Osteocyte (in vitro differentiated cells): ENCODE data around the gene MTUS2. TPM values are rescaled to one million over a fixed set of nuclear protein-coding genes. Genes with fewer than 3 reads are reported as not detected.

Experiments used
- DNase-seq: peaks from one replicate; pipeline ENCODE4 v3.0.0; 2021; ENCODE audit warnings: mixed read lengths; ENCODE audit not compliant: unreplicated experiment; ENCODE audit errors: extremely low spot score
- H3K27ac Mint-ChIP-seq: one replicate; pipeline ENCODE4 v1.8.0; 2021; ENCODE audit warnings: mild to moderate bottlenecking, mixed read lengths; ENCODE audit not compliant: unreplicated experiment
- H3K27me3 Mint-ChIP-seq: one replicate; pipeline ENCODE4 v1.8.0; 2021; ENCODE audit warnings: mixed read lengths; ENCODE audit not compliant: unreplicated experiment
- H3K36me3 Mint-ChIP-seq: one replicate; pipeline ENCODE4 v1.8.0; 2021; ENCODE audit warnings: mixed read lengths; ENCODE audit not compliant: unreplicated experiment
- H3K4me1 Mint-ChIP-seq: one replicate; pipeline ENCODE4 v1.8.0; 2021; ENCODE audit warnings: mixed read lengths; ENCODE audit not compliant: unreplicated experiment
- H3K4me3 Mint-ChIP-seq: one replicate; pipeline ENCODE4 v1.8.0; 2021; ENCODE audit warnings: mild to moderate bottlenecking, moderate library complexity, mixed read lengths; ENCODE audit not compliant: unreplicated experiment
- H3K9me3 Mint-ChIP-seq: one replicate; pipeline ENCODE4 v1.8.0; 2021; ENCODE audit warnings: mixed read lengths; ENCODE audit not compliant: unreplicated experiment
- CTCF ChIP-seq: fragments of 200-600 bp; sonication (generic); IDR thresholded peaks from 2 replicates; pipeline ENCODE4 v1.5.0; 2021; ENCODE audit warnings: antibody characterized with exemption, mild to moderate bottlenecking, moderate library complexity
- total RNA-seq: library from RNA; stranded (reverse); gene quantifications from 2 replicates; pipeline ENCODE4 v1.2.1, GENCODE V29; 2021

Gene MTUS2
- total RNA-seq, 1 donor from 2014 or later, result 0.05 TPM

DNA sequence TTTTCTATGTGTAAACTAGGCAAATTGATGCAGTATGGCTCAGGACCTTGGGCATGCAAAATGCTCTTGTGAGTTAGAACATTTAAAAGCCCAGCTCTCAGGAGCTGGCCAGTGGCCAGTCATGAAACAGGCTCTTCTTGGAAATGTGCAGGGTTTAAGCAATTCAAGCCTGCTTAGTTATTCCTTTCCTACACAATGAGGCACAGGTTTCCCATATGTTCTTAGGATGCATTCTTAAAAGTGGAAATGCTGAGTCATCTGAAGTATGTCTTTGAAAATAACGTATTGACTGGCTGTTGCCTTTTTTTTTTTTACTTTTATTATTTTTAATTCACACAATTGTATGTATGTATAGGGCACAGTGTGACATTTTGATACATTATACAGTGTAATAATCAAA, 474.7 kb downstream of the MTUS2 start:
- no peak for DNase-seq
- H3K36me3 Mint-ChIP-seq, result no peaks in the 10 kb centered on the region
- TF ChIP-seq CTCF, result no peak
- H3K4me1 Mint-ChIP-seq, result no peaks in the 10 kb centered on the region
- H3K27ac Mint-ChIP-seq, result no peak overlapping the region
- no peaks in the 10 kb centered on the region for H3K9me3 Mint-ChIP-seq
- no peak overlapping the region for H3K4me3 Mint-ChIP-seq
- H3K27me3 Mint-ChIP-seq, result no peaks in the 10 kb centered on the region

DNA sequence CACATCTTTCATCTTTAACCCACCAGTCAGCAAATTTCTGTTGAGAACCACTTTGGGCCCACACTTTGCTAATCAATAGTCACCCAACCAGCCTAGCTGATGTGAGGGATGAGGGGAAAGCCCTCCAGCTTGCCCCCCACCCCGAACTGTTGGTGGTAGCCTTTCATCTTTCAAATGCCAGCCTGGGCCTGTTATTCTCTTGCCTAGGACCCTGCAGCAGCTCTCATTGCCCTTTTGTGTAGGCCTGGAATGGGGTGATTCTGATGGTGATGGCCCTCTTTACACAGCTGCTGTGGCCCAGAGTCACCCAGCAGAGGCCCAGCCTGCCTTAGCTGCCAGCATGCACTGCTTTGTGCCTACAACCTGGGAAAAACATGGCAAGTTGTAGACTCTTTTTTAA, 480.9 kb downstream of the MTUS2 start:
- no peak for DNase-seq
- Mint-ChIP-seq H3K4me3 (no peak overlapping the region), H3K4me1 (no peaks in the 10 kb centered on the region), H3K27me3 (no peaks in the 10 kb centered on the region), H3K27ac (no peak overlapping the region), H3K9me3 (peaks cover 21% of the 10 kb centered on the region), H3K36me3 (no peaks in the 10 kb centered on the region)
- TF ChIP-seq CTCF, result no peak

DNA sequence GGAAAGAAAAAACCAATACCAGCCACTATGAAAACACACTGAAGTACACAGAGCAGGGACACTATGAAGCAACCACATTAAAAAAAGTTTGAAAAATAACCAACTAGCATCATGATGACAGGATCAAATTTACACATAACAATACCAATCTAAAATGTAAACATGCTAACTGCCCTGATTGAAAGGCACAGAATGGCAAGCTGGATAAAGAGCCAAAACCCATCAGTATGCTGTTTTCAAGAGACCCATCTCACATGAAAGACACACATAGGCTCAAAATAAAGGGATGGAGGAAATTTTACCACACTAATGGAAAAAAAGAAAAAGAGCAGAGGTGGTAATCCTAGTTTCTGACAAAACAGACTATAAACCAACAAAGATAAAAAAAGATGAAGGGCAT, 484.0 kb downstream of the MTUS2 start:
- H3K27me3 Mint-ChIP-seq, result no peaks in the 10 kb centered on the region
- peaks cover 39% of the 10 kb centered on the region for H3K9me3 Mint-ChIP-seq
- DNase-seq, result no peak
- H3K4me1 Mint-ChIP-seq, result no peaks in the 10 kb centered on the region
- H3K27ac Mint-ChIP-seq, result no peak overlapping the region
- no peak overlapping the region for H3K4me3 Mint-ChIP-seq
- H3K36me3 Mint-ChIP-seq, result no peaks in the 10 kb centered on the region
- no peak for TF ChIP-seq CTCF

- Mint-ChIP-seq H3K4me1 (no peaks in the 10 kb centered on the region), H3K36me3 (no peaks in the 10 kb centered on the region), H3K9me3 (peaks cover 21% of the 10 kb centered on the region), H3K27ac (no peak overlapping the region), H3K27me3 (no peaks in the 10 kb centered on the region), H3K4me3 (no peak overlapping the region)
- TF ChIP-seq CTCF, result no peak
- no peak for DNase-seq
These were observed 490.7 kb downstream of the MTUS2 start for GRCh38 chr13:29310806-29311205.

DNA sequence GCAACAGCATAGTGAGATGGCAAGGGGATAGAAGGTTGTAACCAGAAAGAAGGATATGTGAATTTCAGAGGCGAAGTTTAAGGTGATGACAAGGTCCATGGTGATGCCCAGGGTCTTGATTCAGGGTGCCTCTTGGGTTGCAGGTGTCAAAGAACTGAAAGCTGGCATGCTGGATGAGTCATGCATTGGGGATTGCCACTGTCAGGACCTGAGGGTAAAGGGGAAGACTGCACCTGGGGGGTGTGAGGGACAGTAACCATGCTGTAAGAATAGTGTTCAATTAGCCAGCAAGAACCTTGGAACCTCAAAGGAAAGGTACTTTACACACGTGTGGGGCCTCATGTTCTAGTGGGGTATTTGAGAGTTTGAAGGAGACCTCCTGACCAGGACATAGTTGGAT, 495.7 kb downstream of the MTUS2 start:
- no peak overlapping the region for H3K27ac Mint-ChIP-seq
- no peaks in the 10 kb centered on the region for H3K4me1 Mint-ChIP-seq
- no peaks in the 10 kb centered on the region for H3K9me3 Mint-ChIP-seq
- no peaks in the 10 kb centered on the region for H3K36me3 Mint-ChIP-seq
- H3K27me3 Mint-ChIP-seq, result no peaks in the 10 kb centered on the region
- no peak overlapping the region for H3K4me3 Mint-ChIP-seq
- no peak for DNase-seq
- TF ChIP-seq CTCF, result no peak
